HG02642 (cell line): ENCODE measurements around the gene TTLL12.

Experiments used
- ATAC-seq: cut with Tn5 transposase; IDR thresholded peaks from one replicate; pipeline ENCODE4 v1.9.1; 2021; ENCODE audit warnings: mild to moderate bottlenecking; ENCODE audit not compliant: unreplicated experiment, poor library complexity

Gene TTLL12

DNA sequence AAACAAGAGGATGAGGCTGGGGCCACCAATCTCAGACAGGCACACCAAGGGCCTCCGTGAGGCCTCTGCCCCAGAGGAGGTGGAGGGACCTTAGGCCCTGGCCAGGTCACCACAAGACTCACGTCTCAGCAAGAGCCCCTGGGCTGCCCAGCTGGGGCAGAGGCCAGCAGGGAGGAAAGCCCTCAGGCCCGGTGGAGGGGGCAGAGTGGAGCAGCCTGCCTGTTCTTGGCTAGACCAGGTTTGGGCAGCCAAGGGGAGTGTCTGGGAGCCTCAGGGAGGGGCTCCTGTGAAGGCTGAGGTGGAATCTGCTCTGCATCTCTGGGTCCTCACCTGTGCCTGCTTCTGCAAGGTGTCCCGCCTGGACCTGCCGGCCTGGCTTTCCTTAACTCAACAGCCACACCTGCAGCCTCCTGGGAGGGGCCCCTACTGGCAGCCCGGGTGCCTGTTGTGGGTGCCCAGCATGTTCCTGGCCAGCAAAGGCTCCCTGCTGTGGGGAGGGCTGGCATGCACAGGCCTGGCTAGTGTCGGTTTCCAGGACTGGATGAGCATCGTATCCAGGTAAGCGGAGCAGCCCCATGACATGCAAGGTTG lies 11.9 kb downstream of the TTLL12 start:
- ATAC-seq = no peak

DNA sequence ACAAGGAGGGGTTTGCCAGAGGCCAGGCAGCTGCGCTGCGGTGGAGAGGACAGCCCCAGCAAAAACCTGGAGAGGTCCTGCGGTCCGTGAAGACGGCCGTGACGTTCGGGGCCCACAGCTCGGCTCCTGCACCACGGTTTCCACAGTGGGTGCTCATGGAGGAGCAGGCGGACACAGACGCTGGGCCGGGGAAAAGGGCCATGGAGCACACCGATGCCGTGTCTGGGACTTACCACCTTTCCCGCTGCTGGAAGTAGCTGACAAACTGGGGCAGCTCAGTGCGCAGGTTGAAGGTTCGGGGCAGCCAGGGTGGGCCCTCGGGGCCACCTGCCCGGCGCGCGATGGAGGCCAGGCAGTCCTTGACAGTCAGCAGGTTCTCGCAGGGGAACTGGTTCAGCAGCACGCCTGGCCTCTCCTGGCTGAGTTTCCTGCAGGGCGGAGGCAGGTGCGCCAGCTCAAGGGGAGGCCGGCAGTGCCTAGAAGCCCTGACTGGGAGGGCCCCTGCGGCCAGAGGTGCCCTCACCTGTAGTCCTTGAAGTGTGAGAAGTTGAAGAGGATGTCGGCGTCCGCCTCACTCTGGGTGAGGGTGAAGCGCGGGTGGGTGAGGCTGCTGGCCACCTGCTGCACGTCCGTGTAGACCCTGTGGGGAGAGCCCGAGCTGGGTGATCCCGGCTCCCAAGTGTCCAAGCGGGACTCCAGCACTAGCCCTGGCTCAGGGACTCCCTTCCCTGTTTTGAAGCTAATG lies 12.8 kb downstream of the TTLL12 start:
- no peak for ATAC-seq

DNA sequence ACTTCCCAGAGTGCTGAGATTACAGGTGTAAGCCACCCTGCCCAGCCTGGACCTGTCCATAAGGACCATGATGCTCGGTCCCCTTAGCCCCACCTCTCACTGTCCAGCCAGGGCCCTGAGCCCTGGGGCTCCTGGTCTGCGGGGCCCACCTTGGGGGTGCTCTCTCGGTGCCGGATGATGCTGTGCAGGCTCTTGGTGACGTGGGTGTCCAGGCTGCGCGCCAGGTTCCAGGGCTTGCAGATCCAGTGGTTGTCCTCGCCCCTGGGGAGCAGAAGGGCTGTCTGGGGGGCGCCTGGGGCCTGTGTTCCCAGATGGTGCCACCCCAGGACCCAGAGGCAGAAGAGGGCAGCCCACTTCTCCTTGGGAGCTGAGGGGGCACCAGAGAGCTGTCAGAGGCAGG lies 13.4 kb downstream of the TTLL12 start:
- ATAC-seq = no peak

DNA sequence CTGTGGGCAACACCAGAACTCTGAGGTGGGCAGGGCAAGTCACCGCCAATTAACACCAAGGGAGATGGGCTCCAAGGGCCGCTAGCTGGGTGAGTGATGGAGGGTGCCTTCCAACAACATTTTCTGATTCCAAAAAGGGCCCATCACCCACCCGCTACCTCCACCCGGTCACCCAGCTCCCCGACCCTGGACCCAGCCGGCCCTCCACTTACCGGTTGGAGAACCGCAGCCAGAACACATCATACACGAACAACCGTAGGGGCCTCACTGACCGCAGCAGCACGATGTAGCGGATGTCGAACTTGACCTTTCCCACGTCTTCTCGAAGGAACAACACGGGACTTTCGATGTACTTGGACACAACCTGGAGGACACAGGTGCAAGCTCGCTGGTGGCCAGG lies 14.7 kb downstream of the TTLL12 start:
- ATAC-seq = no peak

DNA sequence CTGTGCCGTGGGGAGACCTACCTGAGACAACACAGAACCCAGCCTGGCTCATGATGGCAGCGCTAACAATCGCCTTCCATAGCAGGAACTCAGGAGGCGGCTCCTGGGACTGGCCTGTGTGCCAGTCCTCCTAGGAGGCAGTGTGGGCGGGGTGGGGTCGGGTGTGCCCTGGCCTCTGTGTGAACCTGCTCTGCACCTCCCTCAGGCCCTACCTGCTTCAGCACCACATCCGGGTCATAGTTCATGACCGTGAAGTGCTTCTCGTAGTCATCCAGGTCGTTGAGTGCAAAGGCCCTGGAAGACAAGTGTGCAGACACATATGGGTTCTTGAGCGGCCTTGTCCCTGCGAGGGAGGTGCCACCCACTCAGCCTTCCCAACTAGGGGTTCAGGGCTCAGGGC lies 15.3 kb downstream of the TTLL12 start:
- no peak for ATAC-seq

DNA sequence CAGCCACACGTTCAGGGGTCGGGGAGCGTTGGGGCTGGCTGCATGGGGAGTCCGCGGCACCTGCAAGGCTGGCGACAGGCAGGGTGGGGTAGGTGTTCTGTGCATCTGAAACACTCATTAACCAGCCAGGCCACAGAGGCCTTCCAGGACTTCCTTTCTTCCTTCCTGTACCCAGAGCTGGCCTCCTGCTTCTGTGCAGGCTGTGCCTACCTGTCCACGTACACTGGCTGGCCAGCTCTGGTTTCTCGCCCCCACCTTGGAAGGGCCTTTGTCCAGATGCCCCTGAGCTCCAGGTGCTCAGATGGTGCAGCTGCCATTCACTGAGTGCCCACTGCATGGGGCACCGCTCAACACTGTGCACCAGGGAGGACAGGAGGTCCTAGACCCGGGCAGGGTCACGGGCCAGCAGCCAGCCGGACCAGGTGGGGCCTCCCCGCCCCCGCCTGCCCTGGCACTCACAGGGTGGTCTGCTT lies 15.9 kb downstream of the TTLL12 start:
- ATAC-seq = no peak

DNA sequence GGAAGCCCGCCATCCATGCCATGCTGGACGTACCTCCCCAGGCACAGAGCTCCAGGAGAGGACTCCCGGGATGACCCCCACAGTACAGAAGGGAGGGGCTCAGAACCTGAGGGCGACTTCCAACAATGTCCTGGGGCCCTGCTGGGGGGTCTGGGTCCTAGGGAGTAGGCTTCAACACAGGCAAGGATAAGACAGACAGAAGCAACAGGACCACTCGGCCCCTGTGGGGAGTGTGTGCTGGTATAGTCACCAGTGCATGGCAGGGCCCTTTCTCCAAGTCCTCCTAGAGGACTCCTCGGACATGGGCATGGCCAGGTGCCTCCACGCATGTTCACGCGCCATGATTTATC lies 16.8 kb downstream of the TTLL12 start:
- ATAC-seq = no peak

DNA sequence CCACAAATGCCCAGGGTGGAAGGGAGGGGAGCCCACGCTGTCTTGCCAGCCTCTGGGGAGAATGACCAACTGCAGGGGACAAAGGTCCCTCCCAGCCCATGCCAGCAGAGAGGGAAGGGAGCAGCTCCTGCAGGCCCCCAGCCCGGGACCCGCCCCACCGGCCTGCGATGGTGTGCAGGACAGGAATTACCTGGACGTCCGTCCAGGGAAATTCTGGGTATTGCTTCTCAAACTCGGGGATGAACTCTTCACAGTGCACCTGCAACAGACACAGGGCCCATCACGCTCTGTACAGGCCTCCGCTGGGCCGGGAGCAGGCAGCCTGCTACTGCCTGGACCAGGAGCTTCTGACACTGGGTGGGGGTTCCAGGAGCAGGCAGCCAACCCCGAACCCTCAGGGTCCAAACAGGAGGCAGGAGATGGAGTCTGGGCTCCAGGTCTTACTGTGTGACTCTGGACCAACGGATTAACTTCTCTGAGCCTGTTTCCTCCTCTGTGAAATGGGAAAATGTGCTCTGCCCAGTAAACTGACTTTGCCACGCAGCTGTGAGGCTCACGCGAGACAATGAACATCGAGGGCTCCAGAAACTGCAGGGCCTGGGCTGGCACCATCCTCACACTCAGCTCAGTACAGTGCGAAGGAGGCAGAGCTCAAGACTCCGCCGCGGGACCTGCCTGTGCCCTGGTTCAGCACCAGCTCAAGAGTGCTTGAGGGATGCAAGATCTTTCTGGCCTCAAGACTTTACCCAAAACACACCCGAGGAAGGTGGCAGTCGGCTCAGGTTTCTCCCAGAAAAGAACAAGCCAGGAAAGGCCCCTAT lies 17.4 kb downstream of the TTLL12 start:
- ATAC-seq = no peak

DNA sequence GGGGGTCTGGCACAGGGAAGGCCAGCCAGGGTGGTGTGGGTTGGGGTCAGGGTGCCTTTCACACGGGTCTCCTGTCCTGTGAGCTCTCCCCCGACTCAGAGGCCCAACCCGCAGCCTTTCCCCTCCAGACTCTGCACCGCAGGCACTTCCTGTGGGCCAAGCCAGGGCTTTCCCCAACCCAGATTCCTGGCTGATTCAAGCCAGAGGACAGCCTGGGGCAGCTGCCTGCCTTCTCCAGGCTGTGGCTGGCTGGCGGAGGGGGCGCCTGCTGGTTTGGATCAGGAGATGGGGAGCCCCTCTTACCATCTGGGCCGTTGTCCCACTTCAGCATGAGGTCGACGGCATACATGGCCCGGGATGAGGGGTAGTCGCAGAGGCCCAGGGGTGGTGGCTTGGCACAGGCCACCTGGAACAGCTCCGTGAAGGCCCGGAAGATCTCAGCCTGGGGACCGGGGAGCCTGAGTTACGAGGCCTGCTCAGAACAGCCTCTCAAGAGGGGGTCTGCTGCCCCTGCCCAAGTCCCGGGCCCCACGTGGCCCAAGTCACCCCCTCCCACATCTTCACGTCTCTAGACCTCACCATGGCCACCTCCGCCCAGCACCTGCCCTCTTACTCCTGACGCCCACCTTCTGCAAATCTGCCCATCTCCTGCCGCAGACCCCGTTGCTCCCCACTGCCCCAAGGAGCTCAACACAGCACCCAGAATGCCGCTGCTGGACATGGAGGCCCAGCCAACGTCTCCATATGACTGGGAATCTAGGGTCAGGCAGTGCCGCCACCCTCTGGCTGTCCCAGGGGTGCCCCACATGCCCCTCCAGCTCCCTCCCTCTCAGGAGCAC lies 18.2 kb downstream of the TTLL12 start:
- ATAC-seq = no peak

DNA sequence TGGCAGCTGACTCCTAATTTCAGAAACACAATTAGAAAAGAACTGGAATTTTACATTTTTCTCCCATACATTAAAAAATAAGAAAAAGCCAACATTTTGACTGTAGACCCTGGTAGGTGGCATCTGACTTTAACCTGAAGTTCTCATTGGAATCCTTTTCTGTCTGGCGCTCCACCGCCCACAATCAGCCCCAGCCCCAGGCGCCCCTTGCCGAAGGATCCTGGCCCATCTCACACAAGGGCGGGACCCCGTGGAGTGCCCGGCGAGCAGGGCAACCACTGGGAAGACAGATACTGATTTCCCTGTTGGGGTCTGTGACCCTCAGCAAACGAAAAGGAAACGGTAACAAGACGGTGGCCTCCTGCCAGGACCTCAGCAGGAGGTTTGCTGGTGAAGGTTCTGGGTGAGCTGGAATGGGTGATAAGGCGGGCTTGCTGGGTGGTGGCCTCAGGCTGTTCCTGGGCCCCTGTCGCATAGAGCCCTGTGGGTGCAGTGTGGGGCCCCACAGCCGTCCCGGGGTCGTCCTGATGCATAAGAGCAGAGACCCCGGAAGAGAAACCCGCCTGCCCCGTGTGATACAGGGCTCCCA lies 19.8 kb downstream of the TTLL12 start:
- no peak for ATAC-seq

DNA sequence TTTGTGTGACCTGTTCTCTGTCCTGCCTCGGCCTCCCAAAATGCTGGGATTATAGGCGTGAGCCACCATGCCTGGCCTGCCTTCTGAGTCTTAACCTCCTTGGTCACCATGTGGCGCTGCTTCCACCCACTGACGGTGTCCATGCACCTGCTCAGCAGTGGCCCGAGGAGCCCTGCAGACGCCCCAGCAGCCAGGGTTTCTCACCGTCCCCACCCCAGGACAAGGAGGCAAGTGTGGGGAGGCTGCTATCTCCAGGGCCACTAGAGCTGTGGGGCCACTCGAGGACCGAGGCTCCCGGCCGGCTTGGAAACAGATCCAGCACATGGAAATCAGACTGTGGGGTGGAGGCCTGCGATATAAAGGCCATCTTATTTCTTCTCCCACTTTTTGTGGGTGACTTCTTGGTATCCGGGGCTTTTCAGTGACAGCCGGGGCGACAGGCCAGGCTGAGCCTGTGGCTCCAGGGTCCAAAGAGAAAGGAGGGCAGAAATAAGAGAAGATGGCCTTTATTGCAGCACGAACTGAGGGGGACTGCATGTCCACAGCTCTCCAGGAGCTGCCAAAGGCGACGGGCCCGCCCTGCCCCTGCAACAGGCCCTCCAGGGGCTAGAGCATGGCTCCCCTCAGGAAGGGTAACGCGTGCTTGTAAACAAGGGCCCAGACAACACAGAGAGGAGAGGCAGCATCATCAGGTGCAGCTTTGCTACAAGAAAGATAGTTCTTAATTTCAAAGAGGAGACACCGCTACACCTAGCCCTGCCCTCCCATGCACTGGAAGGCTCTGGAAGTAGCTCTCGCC lies 20.6 kb downstream of the TTLL12 start:
- ATAC-seq = no peak

DNA sequence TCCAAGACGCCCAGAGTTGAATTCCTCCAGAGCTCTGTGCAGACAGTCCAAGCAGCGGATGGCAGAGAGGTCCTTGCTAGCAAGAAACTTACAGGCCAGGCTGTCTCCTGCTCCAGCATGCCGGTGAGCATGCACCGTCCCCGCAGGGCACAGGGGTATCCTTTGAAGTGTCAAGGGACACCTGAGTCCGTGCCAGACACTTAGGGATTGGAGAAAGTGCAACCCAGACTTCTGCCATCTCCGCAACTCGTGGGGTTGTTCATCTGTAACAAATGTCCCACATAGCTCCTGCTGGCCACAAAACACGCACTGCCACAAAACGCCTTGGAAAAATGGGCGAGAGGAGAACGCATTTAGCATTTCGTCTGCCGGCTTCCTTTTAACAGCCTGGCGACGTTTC lies 22.3 kb downstream of the TTLL12 start:
- ATAC-seq = no peak

DNA sequence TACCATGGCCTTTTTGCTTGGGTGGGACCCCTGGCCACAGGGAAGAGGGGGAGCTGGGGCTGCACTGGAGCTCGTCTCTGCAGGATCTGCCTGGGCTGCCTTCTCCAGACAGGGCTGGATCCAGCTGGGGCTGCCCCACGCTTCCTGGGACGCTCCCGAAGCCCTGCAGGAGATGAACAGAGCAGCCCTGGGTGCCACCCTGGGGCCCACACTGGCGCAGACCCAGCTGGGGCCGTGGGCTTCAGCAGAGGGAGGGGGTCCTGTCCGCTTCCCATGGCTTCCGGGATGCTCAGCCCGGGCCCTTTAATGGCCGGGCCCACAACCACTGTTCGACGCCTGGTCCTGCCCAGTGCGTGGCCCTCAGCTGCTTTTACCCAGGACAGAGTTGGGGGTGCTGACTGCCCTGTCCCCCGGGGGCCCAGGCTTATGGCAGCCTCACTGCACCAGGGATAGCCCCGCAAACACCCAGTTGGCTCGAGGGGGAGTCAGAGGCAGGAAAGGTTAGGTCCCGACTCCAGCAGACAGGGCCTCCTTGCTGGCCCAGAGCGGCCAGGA lies 23.6 kb downstream of the TTLL12 start:
- no peak for ATAC-seq

DNA sequence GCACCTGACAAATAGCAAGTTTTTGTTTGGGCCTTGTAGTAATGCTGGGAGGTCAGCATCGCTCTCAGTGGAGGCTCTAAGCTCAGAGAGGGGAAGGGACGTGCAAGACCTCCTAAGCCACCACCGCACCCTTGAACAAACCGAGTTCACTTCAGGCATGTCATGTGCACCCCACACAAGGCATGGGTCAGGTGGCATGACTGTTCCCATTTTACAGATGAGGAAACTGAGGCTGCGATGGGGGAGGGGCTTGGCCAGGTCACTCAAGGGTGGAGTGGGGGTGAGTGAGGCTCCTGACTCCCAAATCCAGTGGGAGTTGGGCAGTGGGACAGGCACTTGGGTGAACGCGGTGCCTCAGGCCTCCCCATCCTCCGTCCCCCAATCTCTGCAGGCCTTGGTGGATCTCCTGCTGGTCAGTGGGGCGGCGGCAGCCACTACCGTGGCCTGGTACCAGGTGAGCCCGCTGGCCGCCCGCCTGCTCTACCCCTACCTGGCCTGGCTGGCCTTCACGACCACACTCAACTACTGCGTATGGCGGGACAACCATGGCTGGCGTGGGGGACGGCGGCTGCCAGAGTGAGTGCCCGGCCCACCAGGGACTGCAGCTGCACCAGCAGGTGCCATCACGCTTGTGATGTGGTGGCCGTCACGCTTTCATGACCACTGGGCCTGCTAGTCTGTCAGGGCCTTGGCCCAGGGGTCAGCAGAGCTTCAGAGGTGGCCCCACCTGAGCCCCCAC lies 24.4 kb downstream of the TTLL12 start:
- no peak for ATAC-seq

DNA sequence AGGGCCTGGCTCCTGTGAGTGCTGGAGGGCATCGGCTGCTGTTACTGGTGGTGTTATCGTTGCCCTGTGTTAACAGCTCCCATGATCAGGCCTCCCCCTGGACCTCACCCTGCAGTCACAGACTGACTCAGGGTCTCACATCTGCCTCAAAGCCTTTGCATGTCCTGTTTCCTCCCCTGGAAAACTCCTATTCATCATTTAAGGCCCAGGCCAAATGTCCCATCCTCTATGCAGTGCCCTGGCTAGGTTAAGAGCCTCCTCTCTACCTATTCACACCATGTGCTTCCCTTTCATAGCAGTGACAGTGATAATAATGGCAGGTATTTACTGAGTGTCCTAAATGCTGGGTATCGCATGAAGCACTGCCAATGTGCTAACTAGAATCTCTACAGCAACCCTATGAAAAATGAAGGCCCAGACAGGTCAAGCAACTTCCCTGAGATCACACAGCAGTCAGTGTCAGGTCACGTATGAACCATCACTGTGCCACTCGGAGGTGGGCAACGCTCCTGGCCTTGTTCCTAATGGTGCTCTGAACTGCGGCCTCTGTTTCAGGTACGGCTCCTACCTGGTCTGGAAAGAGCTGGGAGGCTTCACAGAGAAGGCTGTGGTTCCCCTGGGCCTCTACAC lies 26.3 kb downstream of the TTLL12 start:
- ATAC-seq = no peak

DNA sequence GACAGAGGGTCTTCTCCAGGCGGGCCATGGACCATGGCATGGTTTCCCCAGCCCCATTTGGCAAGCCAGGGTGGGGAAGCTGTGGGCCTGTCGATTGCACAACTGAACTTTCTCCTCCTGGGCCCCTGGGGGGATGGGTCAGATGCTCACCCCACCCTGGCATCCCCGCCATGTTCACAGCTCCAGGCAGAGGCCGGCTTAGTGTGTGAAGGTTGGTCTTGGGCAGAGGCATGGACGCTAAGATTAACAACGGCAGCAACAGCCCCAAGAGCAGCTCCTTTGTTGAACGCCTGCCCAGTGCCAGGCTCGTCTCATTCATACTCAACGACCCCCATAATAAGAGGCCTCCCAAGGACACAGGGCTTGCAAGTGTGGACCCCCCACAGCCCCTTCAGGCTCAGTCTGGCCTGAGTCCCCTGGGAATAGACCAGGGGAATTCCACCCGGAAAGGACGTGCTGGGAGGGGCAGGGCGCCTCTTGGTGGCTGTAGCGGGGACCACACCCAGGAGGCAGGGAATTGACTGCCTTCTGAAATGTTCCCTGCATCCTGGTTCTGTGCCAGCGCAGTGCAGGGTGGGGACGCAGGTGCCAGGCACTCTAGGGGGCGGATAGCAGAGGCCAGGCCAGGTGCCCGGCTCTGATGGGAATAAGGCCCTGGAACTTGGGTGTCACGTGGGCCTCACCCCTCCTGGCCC lies 27.3 kb downstream of the TTLL12 start:
- ATAC-seq = no peak

DNA sequence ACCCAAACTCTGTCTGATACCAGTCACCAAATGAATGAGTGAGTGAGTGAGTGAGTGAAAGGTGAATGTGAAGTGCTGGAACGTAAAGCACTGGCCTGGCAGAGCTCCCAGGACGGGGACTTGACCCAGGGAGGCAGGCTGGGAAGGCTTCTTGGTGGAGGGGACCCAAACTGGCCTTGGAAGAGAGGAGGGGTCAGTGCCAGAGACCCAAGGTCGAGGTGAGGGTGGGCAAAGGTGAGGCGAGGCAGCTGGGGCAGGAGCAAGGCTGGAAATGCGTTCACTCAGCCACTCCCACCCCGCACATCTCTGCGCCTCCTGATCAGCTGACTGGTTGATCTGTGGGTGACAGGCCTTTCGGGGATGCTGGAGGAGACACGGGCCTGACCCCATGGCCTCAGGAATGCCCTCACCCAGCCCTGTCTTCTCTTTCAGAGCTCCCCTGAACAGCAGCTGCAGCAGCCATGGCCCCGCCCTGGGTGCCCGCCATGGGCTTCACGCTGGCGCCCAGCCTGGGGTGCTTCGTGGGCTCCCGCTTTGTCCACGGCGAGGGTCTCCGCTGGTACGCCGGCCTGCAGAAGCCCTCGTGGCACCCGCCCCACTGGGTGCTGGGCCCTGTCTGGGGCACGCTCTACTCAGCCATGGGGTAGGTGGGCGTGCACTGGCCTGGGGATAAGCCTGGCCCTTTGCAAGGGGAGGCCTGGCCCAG lies 28.0 kb downstream of the TTLL12 start:
- no peak for ATAC-seq
